Measurements from ENCODE around the gene MT3. TPM values are rescaled to one million over a fixed set of nuclear protein-coding genes. Genes with fewer than 3 reads are reported as not detected.

Gene MT3
- total and polyA plus RNA-seq, 2 of the 13 experiments (the other 11 are each of a cell fraction or from before 2014, with no cell fraction given), result not detected

GRCh38 chr16:56608043-56608875 lies 18.9 kb downstream of the MT3 start, which contains the start of gene MT2A (continued):
- TF ChIP-seq ZNF138 (CRISPR knock-in tag; IDR thresholded peaks at IDR 0.05; ENCODE audit: low read depth) (0 out of 2 replicates have a peak, but pooled peaks have one; percentile 58), EP300 (IDR thresholded peaks at IDR 0.05; ENCODE audit: low read depth in 2 of 2, low read length in 2 of 2) (peak in 1 of 2 experiments; percentile 22; a peak in 2 of 4 replicates), EP300 (CRISPR knock-in tag; IDR thresholded peaks at IDR 0.05; ENCODE audit: borderline replicate concordance) (peak; percentile 48; the same call in 1 of the 2 replicates), TAF1 (CRISPR knock-in tag; IDR thresholded peaks at IDR 0.05) (peak; percentile 89), ZNF530 (CRISPR knock-in tag; IDR thresholded peaks at IDR 0.05; ENCODE audit: low read depth) (0 out of 2 replicates have a peak, but pooled peaks have one; percentile 19), PLSCR1 (CRISPR knock-in tag; IDR thresholded peaks at IDR 0.05; ENCODE audit: borderline replicate concordance) (peak; percentile 4; the same call in 1 of the 2 replicates), PHF5A (CRISPR knock-in tag; IDR thresholded peaks at IDR 0.05; ENCODE audit: low read depth, unreplicated experiment) (no peak), IRF9 (CRISPR knock-in tag; IDR thresholded peaks at IDR 0.05; ENCODE audit: borderline replicate concordance) (no peak), PRDM15 (CRISPR knock-in tag; IDR thresholded peaks at IDR 0.05) (peak; percentile 70; the same call in 1 of the 2 replicates), ZNF841 (CRISPR knock-in tag; IDR thresholded peaks at IDR 0.05; ENCODE audit: borderline replicate concordance) (no peak), CHD2 (IDR thresholded peaks at IDR 0.05; ENCODE audit: low read depth, low read length) (no peak), SP140L (CRISPR knock-in tag; IDR thresholded peaks at IDR 0.05; ENCODE audit: borderline replicate concordance) (no peak), ISL2 (CRISPR knock-in tag; IDR thresholded peaks at IDR 0.05) (peak; percentile 77), SOX6 (IDR thresholded peaks at IDR 0.05) (no peak), SOX6 (CRISPR knock-in tag; IDR thresholded peaks at IDR 0.05) (peak; percentile 51), TP53 (CRISPR knock-in tag; conservative IDR thresholded peaks at IDR 0.05) (no peak), CENPBD1 (CRISPR knock-in tag; IDR thresholded peaks at IDR 0.05; ENCODE audit: borderline replicate concordance, low read depth) (peak; percentile 53; the same call in 1 of the 2 replicates)
- TF ChIP-seq, protein P1, sequence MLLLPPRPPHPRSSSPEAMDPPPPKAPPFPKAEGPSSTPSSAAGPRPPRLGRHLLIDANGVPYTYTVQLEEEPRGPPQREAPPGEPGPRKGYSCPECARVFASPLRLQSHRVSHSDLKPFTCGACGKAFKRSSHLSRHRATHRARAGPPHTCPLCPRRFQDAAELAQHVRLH (CRISPR knock-in tag; IDR thresholded peaks at IDR 0.05; ENCODE audit: borderline replicate concordance, low read depth), result peak; percentile 53; the same call in 1 of the 2 replicates
- TF ChIP-seq, protein P2, sequence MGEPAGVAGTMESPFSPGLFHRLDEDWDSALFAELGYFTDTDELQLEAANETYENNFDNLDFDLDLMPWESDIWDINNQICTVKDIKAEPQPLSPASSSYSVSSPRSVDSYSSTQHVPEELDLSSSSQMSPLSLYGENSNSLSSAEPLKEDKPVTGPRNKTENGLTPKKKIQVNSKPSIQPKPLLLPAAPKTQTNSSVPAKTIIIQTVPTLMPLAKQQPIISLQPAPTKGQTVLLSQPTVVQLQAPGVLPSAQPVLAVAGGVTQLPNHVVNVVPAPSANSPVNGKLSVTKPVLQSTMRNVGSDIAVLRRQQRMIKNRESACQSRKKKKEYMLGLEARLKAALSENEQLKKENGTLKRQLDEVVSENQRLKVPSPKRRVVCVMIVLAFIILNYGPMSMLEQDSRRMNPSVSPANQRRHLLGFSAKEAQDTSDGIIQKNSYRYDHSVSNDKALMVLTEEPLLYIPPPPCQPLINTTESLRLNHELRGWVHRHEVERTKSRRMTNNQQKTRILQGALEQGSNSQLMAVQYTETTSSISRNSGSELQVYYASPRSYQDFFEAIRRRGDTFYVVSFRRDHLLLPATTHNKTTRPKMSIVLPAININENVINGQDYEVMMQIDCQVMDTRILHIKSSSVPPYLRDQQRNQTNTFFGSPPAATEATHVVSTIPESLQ (CRISPR knock-in tag; conservative IDR thresholded peaks at IDR 0.05), result no peak

Data from HepG2 (cell line).